K562 (cell line): ENCODE data around the gene NAA15. TPM values are rescaled to one million over a fixed set of nuclear protein-coding genes. Genes with fewer than 3 reads are reported as not detected.

ENCODE experiments used
- ARID1B ChIP-seq: fragments of 450-650 bp; IDR thresholded peaks from 2 replicates; pipeline ENCODE4 v1.6.1; 2016; ENCODE audit warnings: antibody characterized with exemption, mild to moderate bottlenecking, inconsistent platforms
- CCAR2 ChIP-seq: fragments of 200-400 bp; formaldehyde crosslinking; IDR thresholded peaks from 2 replicates; pipeline ENCODE4 v1.6.1; 2017; ENCODE audit warnings: mild to moderate bottlenecking, low read depth, low read length
- GTF2A2 ChIP-seq: IDR thresholded peaks from 2 replicates; pipeline ENCODE4 v1.6.1; 2016; ENCODE audit warnings: mild to moderate bottlenecking, missing genetic modification characterization, missing compliant biosample characterization
- HMBOX1 ChIP-seq: sonication (generic); IDR thresholded peaks from 2 replicates; pipeline ENCODE4 v1.6.1; 2016
- JUN ChIP-seq, 2 experiments: sonication (generic) in 1 of 2; formaldehyde crosslinking in 1 of 2; IDR thresholded peaks; 2 replicates each; pipeline versions ENCODE4 v1.6.1 to v1.8.0; 2012 to 2022; ENCODE audit warnings: borderline replicate concordance in 2 of 2, mild to moderate bottlenecking in 2 of 2, improper control_type of control experiment in 1 of 2, low read depth in 1 of 2, low read length in 1 of 2, missing genetic modification reagents in 1 of 2
- NCOA6 ChIP-seq: fragments of 450-650 bp; IDR thresholded peaks from 2 replicates; pipeline ENCODE4 v1.6.1; 2017; ENCODE audit warnings: mild to moderate bottlenecking
- PHTF2 ChIP-seq: fragments of 250-450 bp; sonication (Bioruptor Pico); IDR thresholded peaks from 2 replicates; pipeline ENCODE4 v1.5.0; 2021; ENCODE audit warnings: mild to moderate bottlenecking
- RAD21 ChIP-seq, 2 experiments: fragments of 250-450 bp in 1 of 2; fragments of 450-650 bp in 1 of 2; sonication (Bioruptor Pico) in 1 of 2; formaldehyde crosslinking in 1 of 2; IDR thresholded peaks in 1 of 2; conservative IDR thresholded peaks in 1 of 2; 2 replicates each; pipeline versions ENCODE4 v1.4.0 to v1.8.0; 2020 to 2022; ENCODE audit warnings: mild to moderate bottlenecking in 2 of 2, moderate library complexity in 1 of 2
- RERE ChIP-seq: sonication (generic); formaldehyde crosslinking; IDR thresholded peaks from 2 replicates; pipeline ENCODE4 v1.8.0; 2023; ENCODE audit warnings: missing genetic modification reagents, mild to moderate bottlenecking, borderline replicate concordance
- SMARCA4 ChIP-seq: fragments of 450-650 bp; IDR thresholded peaks from 2 replicates; pipeline ENCODE4 v1.6.1; 2016
- SOX6 ChIP-seq: fragments of 450-650 bp; IDR thresholded peaks from 2 replicates; pipeline ENCODE4 v1.6.1; 2014; ENCODE audit warnings: mild to moderate bottlenecking
- TEAD1 ChIP-seq, 2 experiments: fragments of 450-650 bp in 1 of 2; sonication (generic) in 1 of 2; formaldehyde crosslinking; IDR thresholded peaks; 2 replicates each; pipeline versions ENCODE4 v1.4.0 to v1.8.0; 2020 to 2022; ENCODE audit warnings: mild to moderate bottlenecking in 2 of 2, missing genetic modification reagents in 1 of 2
- ZNF644 ChIP-seq: fragments of 200-800 bp; sonication (Bioruptor generic); IDR thresholded peaks from 2 replicates; pipeline ENCODE4 v1.6.1; 2016; ENCODE audit warnings: low read depth, missing genetic modification characterization, missing compliant biosample characterization
- ZNF740 ChIP-seq, 3 experiments: fragments of 200-800 bp in 1 of 3; sonication (Bioruptor generic) in 1 of 3; sonication (generic) in 1 of 3; formaldehyde crosslinking in 1 of 3; IDR thresholded peaks; 2 replicates each; pipeline versions ENCODE4 v1.6.1 to v1.8.0; 2016 to 2022; ENCODE audit warnings: mild to moderate bottlenecking in 2 of 3, missing compliant biosample characterization in 2 of 3, missing genetic modification characterization in 2 of 3, missing genetic modification reagents in 1 of 3
- polyA plus RNA-seq, 8 experiments: library from polyadenylated mRNA; depleted of rRNA in 4 of 8; stranded (reverse) in 5 of 8; unstranded in 3 of 8; fragments of >200 nt; fragmentation: Nextera tagmentation in 2 of 8; fragmentation: Illumina TruSeq in 1 of 8; extraction: Ambion mirVana in 2 of 8; extraction: Trizol in 1 of 8; gene quantifications; 2 replicates each; pipeline versions ENCODE4 v1.2.1 to v1.2.3, GENCODE V29; 2011 to 2014; ENCODE audit warnings: inconsistent platforms in 1 of 8, missing spikeins in 1 of 8
- total RNA-seq, 7 experiments: library from RNA; depleted of rRNA in 6 of 7; stranded (reverse); fragments of >200 nt in 6 of 7; fragmentation: Illumina TruSeq in 2 of 7; extraction: Trizol in 2 of 7; gene quantifications; 2 replicates each; pipeline versions ENCODE4 v1.2.1 to v1.2.3, GENCODE V29; 2011 to 2021; ENCODE audit warnings: low replicate concordance in 1 of 7
- TF ChIP-seq, protein P1 (sequence below): fragments of 450-650 bp; IDR thresholded peaks from 2 replicates; pipeline ENCODE4 v1.7.0; 2016; ENCODE audit warnings: borderline replicate concordance

The NAA15 gene
- total and polyA plus RNA-seq, 9 of the 15 experiments (the other 6 are each of a cell fraction or from before 2014, with no cell fraction given): 37.8 to 117 (median 63.2) TPM

DNA sequence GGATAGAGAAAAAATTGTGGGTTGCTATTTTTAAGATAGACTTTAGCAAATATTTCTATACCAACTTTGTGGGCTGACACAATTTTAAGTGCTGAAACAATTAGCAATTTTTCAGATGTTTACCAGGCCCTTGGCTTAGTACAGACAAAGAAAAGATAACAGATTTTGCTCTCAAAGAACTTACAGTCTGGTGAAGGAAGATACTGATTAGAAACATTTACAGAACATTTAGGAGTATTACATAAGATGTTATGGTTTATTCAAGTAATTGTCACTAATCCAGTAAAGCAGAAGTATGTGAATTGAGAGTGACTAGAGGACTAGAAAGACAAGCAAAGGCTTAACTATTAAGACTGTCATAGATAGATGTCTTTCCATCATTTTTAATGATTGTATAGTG lies 36.3 kb downstream of the NAA15 start (continued):
- no peak for TF ChIP-seq RERE (CRISPR knock-in tag)
- TF ChIP-seq ZNF644 (tag): no peak
- TF ChIP-seq PHTF2 (CRISPR knock-in tag): no peak
- TF ChIP-seq SOX6: peak; percentile 77
- no peak for TF ChIP-seq SMARCA4
- TF ChIP-seq JUN (IDR thresholded peaks at IDR 0.05; ENCODE audit: borderline replicate concordance, low read depth, low read length): no peak
- TF ChIP-seq JUN (CRISPR knock-in tag; IDR thresholded peaks at IDR 0.05; ENCODE audit: borderline replicate concordance): no peak
- TF ChIP-seq CCAR2: no peak
- TF ChIP-seq NCOA6: no peak
- no peak for TF ChIP-seq RAD21 (CRISPR knock-in tag; conservative IDR thresholded peaks at IDR 0.05 in 1 of 2, IDR thresholded peaks at IDR 0.05 in 1 of 2)
- TF ChIP-seq GTF2A2 (tag): no peak
- peak; percentile 57 for TF ChIP-seq ARID1B
- TF ChIP-seq ZNF740 (CRISPR knock-in tag; IDR thresholded peaks at IDR 0.05): no peak
- no peak for TF ChIP-seq ZNF740 (tag; IDR thresholded peaks at IDR 0.05)
- no peak for TF ChIP-seq TEAD1 (CRISPR knock-in tag; IDR thresholded peaks at IDR 0.05)
- TF ChIP-seq, protein P1, sequence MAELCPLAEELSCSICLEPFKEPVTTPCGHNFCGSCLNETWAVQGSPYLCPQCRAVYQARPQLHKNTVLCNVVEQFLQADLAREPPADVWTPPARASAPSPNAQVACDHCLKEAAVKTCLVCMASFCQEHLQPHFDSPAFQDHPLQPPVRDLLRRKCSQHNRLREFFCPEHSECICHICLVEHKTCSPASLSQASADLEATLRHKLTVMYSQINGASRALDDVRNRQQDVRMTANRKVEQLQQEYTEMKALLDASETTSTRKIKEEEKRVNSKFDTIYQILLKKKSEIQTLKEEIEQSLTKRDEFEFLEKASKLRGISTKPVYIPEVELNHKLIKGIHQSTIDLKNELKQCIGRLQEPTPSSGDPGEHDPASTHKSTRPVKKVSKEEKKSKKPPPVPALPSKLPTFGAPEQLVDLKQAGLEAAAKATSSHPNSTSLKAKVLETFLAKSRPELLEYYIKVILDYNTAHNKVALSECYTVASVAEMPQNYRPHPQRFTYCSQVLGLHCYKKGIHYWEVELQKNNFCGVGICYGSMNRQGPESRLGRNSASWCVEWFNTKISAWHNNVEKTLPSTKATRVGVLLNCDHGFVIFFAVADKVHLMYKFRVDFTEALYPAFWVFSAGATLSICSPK: no peak
- peak; percentile 65 for TF ChIP-seq HMBOX1
